IMR-90 (cell line): ENCODE results near the gene YJU2. TPM values are rescaled to one million over a fixed set of nuclear protein-coding genes. Genes with fewer than 3 reads are reported as not detected.

Experiments
- ATAC-seq: fragments of 200-7000 bp; cut with Tn5 transposase; 2 replicates; pipeline ENCODE4 v1.9.1; 2020; ENCODE audit warnings: low read depth, mild to moderate bottlenecking, moderate library complexity
- BruUV-seq: library from RNA; stranded (reverse); fragments of 400-500 nt; replicated peaks from 2 replicates; lab custom pipeline; 2021; lab: Mats Ljungman, UMichigan
- CTCF ChIA-PET: fragments of 300-600 bp; formaldehyde crosslinking; extraction: SDS; loops from one replicate; lab custom pipeline; 2021; ENCODE audit warnings: antibody characterized with exemption; lab: Yijun Ruan, JAX
- POLR2A ChIA-PET: fragments of 300-600 bp; sonication (Branson Sonifier 250); formaldehyde crosslinking; loops from one replicate; lab custom pipeline; 2022; ENCODE audit warnings: antibody characterized with exemption; ENCODE audit not compliant: unreplicated experiment; lab: Charles Lee
- DNase-seq: peaks from one replicate; pipeline ENCODE4 v3.0.0; 2013
- H2AFZ ChIP-seq: replicated peaks from 2 replicates; pipeline ENCODE3; 2013; ENCODE audit warnings: low read length, mild to moderate bottlenecking; ENCODE audit not compliant: poor library complexity
- H2AK5ac ChIP-seq: 2 replicates; pipeline ENCODE4 v1.6.1; 2013; ENCODE audit warnings: low read depth, low read length, inconsistent platforms
- H2AK9ac ChIP-seq: replicated peaks from 2 replicates; pipeline ENCODE3; 2013; ENCODE audit warnings: mild to moderate bottlenecking, low read depth, low read length, moderate library complexity; ENCODE audit not compliant: poor library complexity
- H2BK120ac ChIP-seq: 2 replicates; pipeline ENCODE4 v1.6.1; 2013; ENCODE audit warnings: low read depth, low read length, inconsistent platforms
- H2BK15ac ChIP-seq: 3 replicates; pipeline ENCODE4 v1.6.1; 2013; ENCODE audit warnings: low read depth, low read length, inconsistent platforms
- H2BK20ac ChIP-seq: 2 replicates; pipeline ENCODE4 v1.6.1; 2013; ENCODE audit warnings: low read depth, mild to moderate bottlenecking, inconsistent platforms, low read length, moderate library complexity
- H2BK5ac ChIP-seq: 2 replicates; pipeline ENCODE4 v1.6.1; 2013; ENCODE audit warnings: mild to moderate bottlenecking, low read depth, low read length, inconsistent platforms; ENCODE audit not compliant: poor library complexity, severe bottlenecking
- H3K14ac ChIP-seq: replicated peaks from 2 replicates; pipeline ENCODE4 v1.6.1; 2013; ENCODE audit warnings: low read depth, low read length, inconsistent platforms
- H3K18ac ChIP-seq: 2 replicates; pipeline ENCODE4 v1.6.1; 2013; ENCODE audit warnings: low read depth, low read length, control low read depth
- H3K23ac ChIP-seq: 2 replicates; pipeline ENCODE4 v1.6.1; 2013; ENCODE audit warnings: low read depth, low read length, inconsistent platforms
- H3K27ac ChIP-seq: 2 replicates; pipeline ENCODE4 v1.5.1; 2013; ENCODE audit warnings: mild to moderate bottlenecking, control low read depth, low read length; ENCODE audit not compliant: insufficient read depth
- H3K27me3 ChIP-seq: 2 replicates; pipeline ENCODE4 v1.6.1; 2013; ENCODE audit warnings: low read length; ENCODE audit not compliant: control insufficient read depth, insufficient read depth
- H3K36me3 ChIP-seq: 2 replicates; pipeline ENCODE4 v1.6.1; 2013; ENCODE audit warnings: low read length, mixed read lengths; ENCODE audit not compliant: control insufficient read depth, insufficient read depth
- H3K4ac ChIP-seq: 2 replicates; pipeline ENCODE4 v1.6.1; 2013; ENCODE audit warnings: low read depth, low read length, inconsistent platforms
- H3K4me1 ChIP-seq: 2 replicates; pipeline ENCODE4 v1.6.1; 2013; ENCODE audit warnings: low read length, mixed read lengths; ENCODE audit not compliant: control insufficient read depth, insufficient read depth
- H3K4me2 ChIP-seq: 2 replicates; pipeline ENCODE4 v1.6.1; 2013; ENCODE audit warnings: low read depth, mild to moderate bottlenecking, control low read depth, low read length, moderate library complexity
- H3K4me3 ChIP-seq: 2 replicates; pipeline ENCODE4 v1.5.1; 2013; ENCODE audit warnings: low read depth, mild to moderate bottlenecking, control low read depth, low read length, moderate library complexity; ENCODE audit not compliant: insufficient read depth
- H3K56ac ChIP-seq: 2 replicates; pipeline ENCODE4 v1.6.1; 2013; ENCODE audit warnings: low read length, inconsistent platforms; ENCODE audit not compliant: insufficient read depth; ENCODE audit errors: extremely low read depth
- H3K79me1 ChIP-seq, 2 experiments: 2 replicates each; pipeline ENCODE4 v1.6.1; 2013; ENCODE audit warnings: low read length in 2 of 2, inconsistent platforms in 1 of 2, low read depth in 1 of 2
- H3K9ac ChIP-seq: 2 replicates; pipeline ENCODE4 v1.6.1; 2013; ENCODE audit warnings: low read depth, low read length, control low read depth
- H3K9me1 ChIP-seq: 2 replicates; pipeline ENCODE4 v1.6.1; 2013; ENCODE audit warnings: low read length, inconsistent platforms; ENCODE audit not compliant: insufficient read depth
- H3K9me3 ChIP-seq: 2 replicates; pipeline ENCODE4 v1.6.1; 2013; ENCODE audit warnings: low read length; ENCODE audit not compliant: control insufficient read depth, insufficient read depth
- H4K20me1 ChIP-seq: 2 replicates; pipeline ENCODE4 v1.6.1; 2013; ENCODE audit warnings: low read length, inconsistent platforms; ENCODE audit not compliant: insufficient read depth
- H4K5ac ChIP-seq: 2 replicates; pipeline ENCODE4 v1.6.1; 2013; ENCODE audit warnings: mild to moderate bottlenecking, low read depth, low read length, control low read depth
- H4K8ac ChIP-seq, 2 experiments: 2 replicates each; pipeline ENCODE4 v1.6.1; 2013; ENCODE audit warnings: low read depth in 2 of 2, low read length in 2 of 2, control low read depth in 1 of 2, inconsistent platforms in 1 of 2
- H4K91ac ChIP-seq: 2 replicates; pipeline ENCODE4 v1.6.1; 2013; ENCODE audit warnings: low read depth, low read length, inconsistent platforms; ENCODE audit not compliant: insufficient read depth
- CHD1 ChIP-seq: IDR thresholded peaks from 2 replicates; pipeline ENCODE4 v1.6.1; 2012; ENCODE audit warnings: low read depth, low read length, improper control_type of control experiment
- CTCF ChIP-seq: conservative IDR thresholded peaks from 2 replicates; pipeline ENCODE4 v1.5.1; 2012; ENCODE audit warnings: mild to moderate bottlenecking, low read depth, low read length, improper control_type of control experiment
- ELK1 ChIP-seq: fragments of 150-350 bp; IDR thresholded peaks from 2 replicates; pipeline ENCODE4 v1.6.1; 2016; ENCODE audit warnings: low read depth, mild to moderate bottlenecking, low read length, moderate library complexity, borderline replicate concordance
- FOS ChIP-seq: fragments of 150-350 bp; IDR thresholded peaks from 2 replicates; pipeline ENCODE4 v1.6.1; 2016; ENCODE audit warnings: low read depth, low read length
- POLR2A ChIP-seq: IDR thresholded peaks from 2 replicates; pipeline ENCODE4 v1.6.1; 2012; ENCODE audit warnings: mild to moderate bottlenecking, low read depth, low read length
- RAD21 ChIP-seq: IDR thresholded peaks from 2 replicates; pipeline ENCODE4 v1.6.1; 2012; ENCODE audit warnings: low read length, improper control_type of control experiment
- RFX5 ChIP-seq: IDR thresholded peaks from 2 replicates; pipeline ENCODE4 v1.8.0; 2012; ENCODE audit warnings: low read depth, mild to moderate bottlenecking, low read length, moderate library complexity
- USF2 ChIP-seq: fragments of 150-350 bp; IDR thresholded peaks from 2 replicates; pipeline ENCODE4 v1.6.1; 2017; ENCODE audit warnings: mild to moderate bottlenecking, antibody characterized with exemption, low read length, low read depth
- dilution Hi-C: fragments of 300-500 bp; cut with HindIII; formaldehyde crosslinking; loops from one replicate; pipeline ENCODE4 v1.14.3; 2018; ENCODE audit warnings: low sequenced_read_pairs; ENCODE audit not compliant: unreplicated experiment
- in situ Hi-C: fragments of 300-500 bp; cut with MboI; formaldehyde crosslinking; loops from 3 replicates; pipeline ENCODE4 v1.14.3; 2019; ENCODE audit warnings: low sequenced_read_pairs, inconsistent platforms, mixed read lengths
- intact Hi-C: fragments of 100-400 bp; cut with micrococcal nuclease; formaldehyde crosslinking; loops from 2 replicates; pipeline ENCODE4 v1.10.0; 2022
- polyA plus RNA-seq, 3 experiments: library from polyadenylated mRNA; depleted of rRNA; stranded (reverse); fragments of >200 nt; gene quantifications; 2 replicates each; pipeline ENCODE4 v1.2.3, GENCODE V29; 2012; ENCODE audit warnings: low replicate concordance in 1 of 3
- total RNA-seq: library from RNA; depleted of rRNA; stranded (reverse); fragments of >200 nt; gene quantifications from 2 replicates; pipeline ENCODE4 v1.2.3, GENCODE V29; 2012

Gene YJU2
- total and polyA plus RNA-seq, 2 of the 4 experiments (the other 2 are of a cell fraction): 15.6 to 18.9 TPM

- no peak overlapping the region for H3K14ac ChIP-seq
- H3K27me3 ChIP-seq: peaks cover 6% of the 10 kb centered on the region
- peaks cover 8% of the 10 kb centered on the region; the same call in 1 of the 2 replicates for H3K4me1 ChIP-seq
- no peak overlapping the region for H2AFZ ChIP-seq
- no peak overlapping the region for H4K5ac ChIP-seq
- TF ChIP-seq RFX5: no peak
- TF ChIP-seq USF2: no peak
- no peak for TF ChIP-seq FOS
- TF ChIP-seq RAD21: no peak
- TF ChIP-seq ELK1: no peak
- TF ChIP-seq CTCF: no peak
- TF ChIP-seq CHD1: no peak
- no peak for TF ChIP-seq POLR2A
- H2BK20ac ChIP-seq: no peak overlapping the region
- H2AK5ac ChIP-seq: no peak overlapping the region
- in situ Hi-C loops: no loop called here
- H4K20me1 ChIP-seq: no peaks in the 10 kb centered on the region
- no peak overlapping the region for H3K27ac ChIP-seq
- H4K91ac ChIP-seq: no peak overlapping the region
- H2BK5ac ChIP-seq: no peak overlapping the region
- POLR2A ChIA-PET: no interaction called here
- H3K36me3 ChIP-seq: no peaks in the 10 kb centered on the region
- no peak overlapping the region for H2AK9ac ChIP-seq
- intact Hi-C loops: no loop called here
- H3K9me1 ChIP-seq: no peaks in the 10 kb centered on the region; the same call in 1 of the 2 replicates
- no peak overlapping the region for H3K18ac ChIP-seq
- H3K9ac ChIP-seq: no peak overlapping the region
- no peak overlapping the region for H3K56ac ChIP-seq
- H2BK15ac ChIP-seq: no peak overlapping the region
- no peak overlapping the region for H3K4me2 ChIP-seq
- BruUV-seq: no TSS peak
- H3K79me1 ChIP-seq: no peaks in the 10 kb centered on the region
- H2BK120ac ChIP-seq: no peak overlapping the region
- no peaks in the 10 kb centered on the region for H3K9me3 ChIP-seq
- dilution Hi-C loops: no loop called here
- no peak overlapping the region for H4K8ac ChIP-seq
- ATAC-seq: no peak
- CTCF ChIA-PET: no interaction called here
- no peak for DNase-seq
- no peak overlapping the region for H3K4me3 ChIP-seq
- H3K23ac ChIP-seq: no peak overlapping the region
- no peak overlapping the region for H3K4ac ChIP-seq
These were observed 19.1 kb upstream of the YJU2 start for GRCh38 chr19:4227771-4228170.
